Uterus (tissue), 2 donors: ENCODE data around the gene CMC2.

Experiments used
- CTCF ChIP-seq, 4 experiments: fragments of 200-600 bp in 2 of 4; fragments of 450-650 bp in 2 of 4; sonication (generic) in 2 of 4; IDR thresholded peaks; one replicate each; pipeline ENCODE4 v1.5.1; 2016 to 2019; ENCODE audit warnings: antibody characterized with exemption in 4 of 4, mild to moderate bottlenecking in 2 of 4, moderate library complexity in 1 of 4
- POLR2A ChIP-seq, 2 donors: fragments of 450-650 bp; IDR thresholded peaks; one replicate each; pipeline ENCODE4 v1.6.1; 2016; ENCODE audit warnings: antibody characterized with exemption in 2 of 2, mild to moderate bottlenecking in 1 of 2, moderate library complexity in 1 of 2

- TF ChIP-seq CTCF (IDR thresholded peaks at IDR 0.05) (no peak), POLR2A (IDR thresholded peaks at IDR 0.05) (no peak)
Observed at GRCh38 chr16:81026429-81026828, 19.7 kb upstream of the CMC2 start.
